GM12878 (cell line): ENCODE results near the gene CDH4. TPM values are rescaled to one million over a fixed set of nuclear protein-coding genes. Genes with fewer than 3 reads are reported as not detected.

Source experiments
- ATAC-seq: fragments of 200-7000 bp; cut with Tn5 transposase; 3 replicates; pipeline ENCODE4 v1.9.1; 2020; ENCODE audit warnings: mild to moderate bottlenecking, moderate library complexity
- BruUV-seq: library from RNA; stranded (reverse); fragments of 400-500 nt; replicated peaks from 2 replicates; lab custom pipeline; 2021; lab: Mats Ljungman, UMichigan
- CTCF ChIA-PET: fragments of 300-600 bp; sonication (Branson Sonifier 250); formaldehyde crosslinking; extraction: SDS; loops from one replicate; lab custom pipeline; 2021; ENCODE audit warnings: inconsistent platforms; lab: Yijun Ruan, JAX
- POLR2A ChIA-PET: fragments of 350-600 bp; formaldehyde crosslinking; extraction: SDS; loops from one replicate; lab custom pipeline; 2021; ENCODE audit warnings: inconsistent platforms; lab: Charles Lee
- RAD21 ChIA-PET: fragments of 300-600 bp; sonication (Branson Sonifier 250); formaldehyde crosslinking; loops from one replicate; lab custom pipeline; 2023; ENCODE audit warnings: antibody characterized with exemption; ENCODE audit not compliant: unreplicated experiment; lab: Charles Lee
- SMC1A ChIA-PET: fragments of 300-600 bp; sonication (Branson Sonifier 250); formaldehyde crosslinking; loops from one replicate; lab custom pipeline; 2023; ENCODE audit not compliant: unreplicated experiment, uncharacterized antibody; lab: Charles Lee
- DNase-seq: peaks from one replicate; pipeline ENCODE4 v3.0.0-alpha.2; 2011; ENCODE audit warnings: low read depth, low spot score
- FAIRE-seq: peaks from 3 replicates; lab custom pipeline; 2011; peaks lifted over from hg19 to GRCh38; lab: Jason Lieb, UNC
- H2AFZ ChIP-seq: 2 replicates; pipeline ENCODE4 v1.6.0; 2011; ENCODE audit warnings: low read depth, low read length, control low read depth; ENCODE audit not compliant: control insufficient read depth
- H3K27ac ChIP-seq: 2 replicates; pipeline ENCODE4 v1.5.1; 2011; ENCODE audit warnings: control low read depth; ENCODE audit not compliant: control insufficient read depth, insufficient read depth
- H3K27me3 ChIP-seq, 2 experiments: replicated peaks in 1 of 2; 2 replicates each; pipeline versions ENCODE4 v1.6.0 to v1.6.1; 2011; ENCODE audit warnings: low read length in 1 of 2; ENCODE audit not compliant: control insufficient read depth in 2 of 2, insufficient read depth in 2 of 2
- H3K36me3 ChIP-seq, 2 experiments: 2 replicates each; pipeline ENCODE4 v1.5.1; 2011; ENCODE audit warnings: low read length in 1 of 2; ENCODE audit not compliant: control insufficient read depth in 2 of 2, insufficient read depth in 2 of 2
- H3K4me1 ChIP-seq: 2 replicates; pipeline ENCODE4 v1.6.1; 2011; ENCODE audit warnings: mild to moderate bottlenecking, low read length, moderate library complexity, mixed read lengths; ENCODE audit not compliant: control insufficient read depth, insufficient read depth
- H3K4me2 ChIP-seq: 2 replicates; pipeline ENCODE4 v1.6.0; 2011; ENCODE audit warnings: control low read depth; ENCODE audit not compliant: control insufficient read depth, insufficient read depth
- H3K4me3 ChIP-seq: fragments of 200-600 bp; sonication (generic); 2 replicates; pipeline ENCODE4 v1.5.1; 2016
- H3K79me2 ChIP-seq: 2 replicates; pipeline ENCODE4 v1.6.0; 2011; ENCODE audit warnings: low read length; ENCODE audit not compliant: control insufficient read depth, insufficient read depth
- H3K9ac ChIP-seq: 2 replicates; pipeline ENCODE4 v1.8.0; 2011; ENCODE audit warnings: low read length, control low read depth, mixed read lengths; ENCODE audit not compliant: control insufficient read depth, insufficient read depth
- H3K9me3 ChIP-seq: replicated peaks from 3 replicates; pipeline ENCODE4 v1.5.1; 2011; ENCODE audit warnings: mild to moderate bottlenecking, low read length; ENCODE audit not compliant: control insufficient read depth, insufficient read depth
- H4K20me1 ChIP-seq: 2 replicates; pipeline ENCODE4 v1.6.0; 2011; ENCODE audit not compliant: control insufficient read depth, insufficient read depth
- BACH1 ChIP-seq: fragments of 450-650 bp; IDR thresholded peaks from 2 replicates; pipeline ENCODE4 v1.6.1; 2017; ENCODE audit warnings: mild to moderate bottlenecking, borderline replicate concordance
- IKZF2 ChIP-seq, 2 experiments: fragments of 450-650 bp; IDR thresholded peaks; 2 replicates each; pipeline ENCODE4 v1.6.1; 2017; ENCODE audit warnings: mild to moderate bottlenecking in 2 of 2, moderate library complexity in 2 of 2
- SKIL ChIP-seq: fragments of 450-650 bp; IDR thresholded peaks from 2 replicates; pipeline ENCODE4 v1.6.1; 2017; ENCODE audit warnings: mild to moderate bottlenecking, low read depth, inconsistent platforms; ENCODE audit not compliant: poor library complexity, severe bottlenecking
- SREBF2 ChIP-seq: IDR thresholded peaks from 2 replicates; pipeline ENCODE4 v1.6.1; 2012; ENCODE audit warnings: mild to moderate bottlenecking, low read length
- USF1 ChIP-seq: IDR thresholded peaks from 2 replicates; pipeline ENCODE4 v1.6.1; 2011; ENCODE audit warnings: borderline replicate concordance, low read depth, mild to moderate bottlenecking, moderate library complexity, mixed read lengths, low read length; ENCODE audit not compliant: insufficient read depth; ENCODE audit errors: extremely low read length
- ZBED1 ChIP-seq: IDR thresholded peaks from 2 replicates; pipeline ENCODE4 v1.6.1; 2016; ENCODE audit warnings: borderline replicate concordance
- WGBS: methylation state at CpG from one replicate; pipeline ENCODE4 v1.1.6; 2016; ENCODE audit warnings: low lambda C conversion rate; ENCODE audit not compliant: insufficient replicate concordance, insufficient coverage; ENCODE audit errors: missing lambda C conversion rate; 5-methylcytosine and 5-hydroxymethylcytosine counted together
- in situ Hi-C: fragments of 300-500 bp; cut with MboI; formaldehyde crosslinking; loops from 9 replicates; pipeline ENCODE4 v1.14.3; 2018; ENCODE audit warnings: mixed read lengths
- intact Hi-C: fragments of 100-400 bp; cut with micrococcal nuclease; formaldehyde crosslinking; loops from one replicate; pipeline ENCODE4 v1.14.2; 2022; ENCODE audit not compliant: unreplicated experiment
- polyA plus RNA-seq, 11 experiments: library from polyadenylated mRNA; depleted of rRNA in 4 of 11; unstranded in 6 of 11; stranded (reverse) in 5 of 11; fragments of >200 nt; fragmentation: Nextera tagmentation in 4 of 11; fragmentation: Illumina TruSeq in 1 of 11; extraction: Ambion mirVana in 4 of 11; extraction: Trizol in 1 of 11; gene quantifications; 1 replicate in 1 of 11; 2 replicates in 10 of 11; pipeline versions ENCODE4 v1.2.1 to v1.2.3, GENCODE V29; 2011 to 2016; ENCODE audit warnings: inconsistent platforms in 2 of 11, missing spikeins in 2 of 11, low read depth in 1 of 11
- total RNA-seq, 4 experiments: library from RNA; depleted of rRNA in 3 of 4; stranded (reverse); fragments of >200 nt in 3 of 4; fragmentation: Illumina TruSeq in 1 of 4; extraction: Trizol in 1 of 4; gene quantifications; 2 replicates each; pipeline versions ENCODE4 v1.2.1 to v1.2.3, GENCODE V29; 2013 to 2021

Gene CDH4
- total and polyA plus RNA-seq, 10 of the 15 experiments (the other 5 are each of a cell fraction or from before 2014, with no cell fraction given), result not detected

GRCh38 chr20:61278296-61278695, 26.2 kb downstream of the CDH4 start:
- Histone ChIP-seq H3K36me3 (no peaks in the 10 kb centered on the region), H3K4me2 (no peak overlapping the region), H4K20me1 (no peaks in the 10 kb centered on the region), H3K27ac (no peak overlapping the region), H3K4me1 (no peaks in the 10 kb centered on the region), H3K27me3 (no peaks in the 10 kb centered on the region)
- ATAC-seq, result no peak
- POLR2A ChIA-PET, result no interaction called here
- BruUV-seq, result no TSS peak
- intact Hi-C loops, result no loop called here
- no peak for TF ChIP-seq SKIL
- TF ChIP-seq SREBF2, result no peak
- TF ChIP-seq BACH1, result no peak
- no peak for TF ChIP-seq IKZF2 (IDR thresholded peaks at IDR 0.05)
- TF ChIP-seq ZBED1, result no peak
- no peak for TF ChIP-seq USF1
- TF ChIP-seq, all 136 proteins: peak for 0
- no peak overlapping the region for H3K9ac ChIP-seq
- no peak overlapping the region for H3K4me3 ChIP-seq
- SMC1A ChIA-PET, result no interaction called here
- H3K79me2 ChIP-seq, result no peaks in the 10 kb centered on the region
- 20% methylated on average over 4 of the region's 4 CpGs for WGBS
- no peak overlapping the region for H2AFZ ChIP-seq
- peaks cover 5% of the 10 kb centered on the region; the same call in 2 of the 3 replicates for H3K9me3 ChIP-seq
- DNase-seq (no peak), FAIRE-seq (no peak)
- in situ Hi-C loops, result loop anchor here (10.0 kb wide), 1 partner anchor 63 kb away; no protein-coding TSS in a partner anchor
- CTCF ChIA-PET, result interaction anchor here (0.6 kb wide), 1 partner anchor 907 kb away, joined by 3 read pairs; no protein-coding TSS in a partner anchor
- RAD21 ChIA-PET, result no interaction called here
